GM18517 (cell line): ENCODE data around the gene NR3C1.
A peak's percentile ranks its signal among the peaks of the same experiment; 100 is the strongest.

Experiments
- ATAC-seq: cut with Tn5 transposase; IDR thresholded peaks from one replicate; pipeline ENCODE4 v1.9.1; 2021; ENCODE audit warnings: mild to moderate bottlenecking, moderate library complexity; ENCODE audit not compliant: unreplicated experiment

The NR3C1 gene

GRCh38 chr5:143372187-143372829 is 31.2 kb downstream of the NR3C1 start:
- ATAC-seq, result no peak

GRCh38 chr5:143370440-143370839 is 33.0 kb downstream of the NR3C1 start:
- ATAC-seq, result no peak

GRCh38 chr5:143364061-143364460 is 39.4 kb downstream of the NR3C1 start:
- no peak for ATAC-seq

GRCh38 chr5:143362664-143363227 is 40.7 kb downstream of the NR3C1 start:
- ATAC-seq, result no peak

GRCh38 chr5:143361438-143361837 is 42.0 kb downstream of the NR3C1 start:
- no peak for ATAC-seq

- ATAC-seq, result no peak
Measured at GRCh38 chr5:143360755-143361154, 42.7 kb downstream of the NR3C1 start.

- peak; percentile 60 for ATAC-seq
Measured at GRCh38 chr5:143359869-143360268, 43.6 kb downstream of the NR3C1 start.

GRCh38 chr5:143356855-143357583 is 46.5 kb downstream of the NR3C1 start:
- ATAC-seq, result no peak

- no peak for ATAC-seq
Measured at GRCh38 chr5:143355710-143356109, 47.8 kb downstream of the NR3C1 start.

GRCh38 chr5:143354025-143354424 is 49.5 kb downstream of the NR3C1 start:
- no peak for ATAC-seq

GRCh38 chr5:143352691-143353090 is 50.8 kb downstream of the NR3C1 start:
- ATAC-seq, result no peak

- peak; percentile 40 for ATAC-seq
Measured at GRCh38 chr5:143350751-143351602, 52.5 kb downstream of the NR3C1 start.

- no peak for ATAC-seq
Measured at GRCh38 chr5:143350341-143350740, 53.1 kb downstream of the NR3C1 start.

GRCh38 chr5:143349177-143349576 is 54.3 kb downstream of the NR3C1 start:
- ATAC-seq, result no peak

GRCh38 chr5:143347698-143348344 is 55.7 kb downstream of the NR3C1 start:
- no peak for ATAC-seq

- no peak for ATAC-seq
Measured at GRCh38 chr5:143347046-143347445, 56.4 kb downstream of the NR3C1 start.

GRCh38 chr5:143345671-143346440 is 57.6 kb downstream of the NR3C1 start:
- no peak for ATAC-seq

- ATAC-seq, result no peak
Measured at GRCh38 chr5:143343042-143343441, 60.4 kb downstream of the NR3C1 start.

- no peak for ATAC-seq
Measured at GRCh38 chr5:143342607-143343006, 60.9 kb downstream of the NR3C1 start.
